ENCODE results near the gene GATA3. TPM values are rescaled to one million over a fixed set of nuclear protein-coding genes. Genes with fewer than 3 reads are reported as not detected.

The GATA3 gene
- total and polyA plus RNA-seq, 2 of the 8 experiments (the other 6 are each of a cell fraction or from before 2014, with no cell fraction given) = 0.02 to 0.43 TPM

GRCh38 chr10:8032558-8032957 is 21.9 kb upstream of the GATA3 start (continued):
- TF ChIP-seq POLR2AphosphoS5 (IDR thresholded peaks at IDR 0.05; ENCODE audit: low read depth, low read length) = no peak
- no peak for TF ChIP-seq E2F6 (IDR thresholded peaks at IDR 0.05)
- TF ChIP-seq TEAD4 (IDR thresholded peaks at IDR 0.05; ENCODE audit: low read depth, low read length) = no peak
- TF ChIP-seq YY1 (IDR thresholded peaks at IDR 0.05; ENCODE audit: low read depth, low read length) = no peak
- TF ChIP-seq BRCA1 (IDR thresholded peaks at IDR 0.05; ENCODE audit: low read depth, low read length) = no peak

All from H1 (cell line).